Effector memory CD4-positive, alpha-beta T cell (primary cell): ENCODE measurements around the gene RMND5B.
"Not testable (repeated sequence)": the region's sequence is repeated elsewhere in the genome, so short reads cannot be mapped to it uniquely, and the experiment has no call there.

Experiments
- DNase-seq, 3 donors: peaks; one replicate each; pipeline ENCODE4 v3.0.0-alpha.2; 2020
- H3K27ac ChIP-seq: 2 replicates; pipeline ENCODE4 v1.7.0; 2013; ENCODE audit warnings: mild to moderate bottlenecking, low read length, moderate library complexity; ENCODE audit not compliant: insufficient read depth, poor library complexity, severe bottlenecking
- H3K27me3 ChIP-seq: replicated peaks from 2 replicates; pipeline ENCODE4 v1.7.0; 2013; ENCODE audit warnings: mild to moderate bottlenecking, low read length; ENCODE audit not compliant: insufficient read depth, control insufficient read depth, poor library complexity, severe bottlenecking
- H3K36me3 ChIP-seq: 2 replicates; pipeline ENCODE4 v1.7.0; 2013; ENCODE audit warnings: mild to moderate bottlenecking, low read length, moderate library complexity; ENCODE audit not compliant: control insufficient read depth, insufficient read depth
- H3K4me1 ChIP-seq: 2 replicates; pipeline ENCODE4 v1.7.0; 2013; ENCODE audit warnings: low read length, mild to moderate bottlenecking; ENCODE audit not compliant: control insufficient read depth, insufficient read depth, poor library complexity, severe bottlenecking
- H3K4me3 ChIP-seq: 2 replicates; pipeline ENCODE4 v1.7.0; 2013; ENCODE audit warnings: low read length, low read depth, mild to moderate bottlenecking; ENCODE audit not compliant: insufficient read depth, poor library complexity, severe bottlenecking
- H3K9me3 ChIP-seq: 2 replicates; pipeline ENCODE4 v1.7.0; 2013; ENCODE audit warnings: mild to moderate bottlenecking, low read length, moderate library complexity; ENCODE audit not compliant: control insufficient read depth

Gene RMND5B

DNA sequence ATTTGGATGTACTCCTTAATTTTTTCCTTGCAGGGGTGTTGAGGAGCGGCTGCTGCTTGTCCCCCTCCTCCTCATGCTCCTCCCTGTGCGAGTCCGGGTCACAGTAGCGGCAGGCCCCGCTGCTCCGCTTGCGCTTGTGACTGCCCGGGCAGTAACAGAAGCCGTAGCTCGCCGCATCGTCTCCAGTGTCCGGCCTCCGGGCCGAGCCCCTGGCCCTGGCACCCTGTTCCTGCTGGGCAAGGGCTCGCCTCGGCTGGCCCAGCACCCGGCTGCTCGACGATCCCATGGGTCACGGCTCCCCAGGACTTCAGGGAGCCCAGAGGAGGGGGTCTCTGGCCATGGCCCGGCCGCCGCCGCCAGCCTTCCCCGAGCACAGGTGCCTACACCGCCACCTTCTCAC is 56.2 kb downstream of the RMND5B start, which contains the start of gene GMCL2:
Gene GMCL2 (minus strand): TSS at position 358 of the 400 bp plus-strand sequence. CDS start 72 bp downstream, at position 286.
- no peak within 1 kb of the TSS for H3K4me3 ChIP-seq

DNA sequence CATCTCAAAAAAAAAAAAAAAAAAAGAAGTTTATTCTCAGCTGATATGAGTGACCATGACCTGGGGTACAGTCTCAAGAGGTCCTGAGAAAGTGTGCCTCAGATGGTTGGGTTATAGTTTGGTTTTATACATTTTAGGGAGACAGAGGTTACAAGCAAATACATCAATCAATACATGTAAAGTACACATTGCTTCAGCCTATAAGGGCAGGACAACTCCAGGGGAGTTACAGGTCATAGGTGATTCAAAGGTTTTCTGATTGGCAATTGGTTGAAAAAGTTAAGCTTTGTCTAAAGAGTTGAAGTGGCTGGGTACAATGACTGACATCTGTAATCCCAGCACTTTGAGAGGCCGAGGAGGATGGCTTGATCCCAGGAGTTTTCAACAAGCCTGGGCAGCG is 58.6 kb downstream of the RMND5B start:
- DNase-seq = no peak
- Histone ChIP-seq H3K27ac (no peak overlapping the region), H3K9me3 (no peaks in the 10 kb centered on the region), H3K36me3 (no peaks in the 10 kb centered on the region), H3K27me3 (no peaks in the 10 kb centered on the region), H3K4me1 (no peaks in the 10 kb centered on the region), H3K4me3 (no peak overlapping the region)

More for the DNA sequence above, 56.2 kb downstream of the RMND5B start, which contains the start of gene GMCL2:
- Histone ChIP-seq H3K36me3 (no peaks in the 10 kb centered on the region), H3K27me3 (no peaks in the 10 kb centered on the region), H3K27ac (no peak within 1 kb of the TSS), H3K4me1 (no peaks in the 10 kb centered on the region), H3K9me3 (no peaks in the 10 kb centered on the region)
- no peak for DNase-seq

DNA sequence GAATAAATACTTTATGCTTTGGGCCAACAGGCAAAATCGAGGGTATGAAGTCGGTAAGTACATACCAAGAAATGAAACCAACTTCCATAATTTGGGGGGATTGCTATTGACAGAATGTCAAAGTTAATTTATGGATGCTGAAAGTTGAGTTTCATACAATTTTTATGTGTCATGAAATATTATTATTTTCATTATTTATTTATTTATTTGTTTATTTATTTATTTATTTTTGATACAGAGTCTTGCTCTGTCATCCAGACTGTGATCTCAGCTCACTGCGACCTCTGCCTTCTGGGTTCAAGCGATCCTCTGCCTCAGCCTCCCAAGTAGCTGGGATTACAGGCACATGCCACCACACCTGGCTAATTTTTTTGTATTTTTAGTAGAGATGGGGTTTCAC is 60.8 kb downstream of the RMND5B start:
- Histone ChIP-seq H3K9me3 (no peaks in the 10 kb centered on the region), H3K27ac (no peak overlapping the region), H3K27me3 (no peaks in the 10 kb centered on the region), H3K36me3 (no peaks in the 10 kb centered on the region), H3K4me1 (no peaks in the 10 kb centered on the region), H3K4me3 (no peak overlapping the region)
- DNase-seq = no peak

DNA sequence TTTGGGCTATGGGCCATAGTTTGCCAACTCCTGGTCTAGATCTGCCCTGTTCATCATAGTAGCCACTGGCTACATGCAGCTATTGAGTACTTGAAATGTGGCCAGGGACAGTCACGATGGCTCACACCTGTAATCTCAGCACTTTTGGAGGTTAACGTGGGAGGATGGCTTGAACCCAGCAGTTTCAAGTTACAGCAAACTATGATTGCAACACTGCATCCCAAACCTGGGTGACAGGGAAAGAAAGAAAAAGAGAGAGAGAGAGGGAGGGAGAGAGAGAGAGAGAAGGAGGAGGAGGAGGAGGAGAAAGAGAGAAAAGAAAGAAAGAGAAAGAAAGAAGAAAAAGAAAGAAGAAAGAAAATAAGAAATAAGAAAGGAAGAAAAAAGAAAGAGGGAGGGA is 61.4 kb downstream of the RMND5B start:
- no peak for DNase-seq
- Histone ChIP-seq H3K4me3 (no peak overlapping the region), H3K27ac (no peak overlapping the region), H3K36me3 (no peaks in the 10 kb centered on the region), H3K4me1 (no peaks in the 10 kb centered on the region), H3K9me3 (no peaks in the 10 kb centered on the region), H3K27me3 (no peaks in the 10 kb centered on the region)

DNA sequence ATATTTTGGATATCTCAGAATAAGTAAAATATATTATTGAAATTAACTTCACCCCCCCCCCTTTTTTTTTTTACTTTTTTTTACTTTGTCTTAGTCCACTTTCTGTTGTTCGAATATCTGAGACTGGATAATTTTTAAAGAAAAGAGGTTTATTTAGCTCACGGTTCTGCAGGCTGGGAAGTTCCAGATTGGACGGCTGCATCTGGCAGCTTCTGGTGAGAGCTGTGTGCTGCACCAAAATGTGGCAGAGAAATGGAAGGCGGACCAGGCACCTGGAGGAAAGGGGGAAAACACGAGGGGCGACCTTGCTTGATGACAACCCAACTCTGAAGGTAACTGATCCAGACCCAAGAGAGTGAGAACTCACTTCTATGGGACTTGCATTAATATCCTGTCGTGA is 62.0 kb downstream of the RMND5B start:
- Histone ChIP-seq H3K27ac (no peak overlapping the region), H3K27me3 (no peaks in the 10 kb centered on the region), H3K4me3 (no peak overlapping the region), H3K4me1 (no peaks in the 10 kb centered on the region), H3K9me3 (no peaks in the 10 kb centered on the region), H3K36me3 (no peaks in the 10 kb centered on the region)
- DNase-seq = no peak

DNA sequence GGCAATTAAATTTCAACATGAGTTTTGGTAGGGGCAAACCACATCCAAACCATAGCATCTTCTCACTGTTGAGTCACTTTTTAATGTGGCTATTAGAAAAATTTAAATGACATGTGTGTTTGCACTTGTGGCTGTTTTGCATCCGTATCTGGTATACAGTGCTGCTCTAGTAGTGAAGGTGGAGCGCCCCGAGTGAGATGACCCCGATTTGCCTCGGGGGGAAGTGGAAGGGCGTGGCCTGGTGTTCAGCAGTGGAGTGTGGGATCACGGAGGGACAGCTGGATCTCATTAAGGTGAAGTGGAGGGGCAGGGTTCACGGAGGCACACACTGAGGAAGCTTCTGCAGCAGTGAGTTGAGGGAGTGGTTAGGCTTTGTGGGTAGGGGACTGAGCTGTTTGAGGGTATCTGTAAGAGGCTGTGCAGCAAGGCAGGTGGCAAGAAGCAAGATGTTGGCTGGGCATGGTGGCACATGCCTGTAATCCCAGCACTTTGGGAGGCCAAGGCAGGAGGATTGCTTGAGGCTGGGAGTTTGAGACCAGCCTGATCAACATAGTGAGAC is 62.5 kb downstream of the RMND5B start:
- no peaks in the 10 kb centered on the region for H3K9me3 ChIP-seq
- no peaks in the 10 kb centered on the region for H3K4me1 ChIP-seq
- no peaks in the 10 kb centered on the region for H3K27me3 ChIP-seq
- H3K4me3 ChIP-seq = no peak overlapping the region
- H3K36me3 ChIP-seq = no peaks in the 10 kb centered on the region
- no peak overlapping the region for H3K27ac ChIP-seq
- DNase-seq = no peak

DNA sequence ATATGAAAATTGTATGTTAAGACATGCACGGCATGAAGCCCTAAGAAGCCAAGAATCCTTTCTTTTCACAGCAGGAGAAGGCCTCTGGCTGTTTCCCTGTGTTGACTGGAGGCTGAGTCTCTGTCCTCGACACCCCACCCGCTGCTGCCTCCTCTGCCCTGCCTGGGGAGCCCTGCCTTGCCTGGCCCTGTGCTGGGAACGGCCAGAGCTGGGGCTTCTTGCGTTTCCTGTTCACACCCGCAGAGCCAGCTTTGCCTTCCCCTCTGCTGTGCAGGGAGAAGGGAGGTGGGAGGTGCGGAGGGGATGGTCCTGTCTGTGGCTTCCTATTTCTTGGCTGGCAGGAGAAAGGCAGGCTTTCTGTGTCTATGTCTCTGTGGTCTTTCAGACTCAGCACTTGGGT is 63.2 kb downstream of the RMND5B start:
- no peaks in the 10 kb centered on the region for H3K27me3 ChIP-seq
- no peak for DNase-seq
- H3K27ac ChIP-seq = no peak overlapping the region
- no peaks in the 10 kb centered on the region for H3K9me3 ChIP-seq
- H3K36me3 ChIP-seq = no peaks in the 10 kb centered on the region
- no peak overlapping the region for H3K4me3 ChIP-seq
- H3K4me1 ChIP-seq = no peaks in the 10 kb centered on the region

DNA sequence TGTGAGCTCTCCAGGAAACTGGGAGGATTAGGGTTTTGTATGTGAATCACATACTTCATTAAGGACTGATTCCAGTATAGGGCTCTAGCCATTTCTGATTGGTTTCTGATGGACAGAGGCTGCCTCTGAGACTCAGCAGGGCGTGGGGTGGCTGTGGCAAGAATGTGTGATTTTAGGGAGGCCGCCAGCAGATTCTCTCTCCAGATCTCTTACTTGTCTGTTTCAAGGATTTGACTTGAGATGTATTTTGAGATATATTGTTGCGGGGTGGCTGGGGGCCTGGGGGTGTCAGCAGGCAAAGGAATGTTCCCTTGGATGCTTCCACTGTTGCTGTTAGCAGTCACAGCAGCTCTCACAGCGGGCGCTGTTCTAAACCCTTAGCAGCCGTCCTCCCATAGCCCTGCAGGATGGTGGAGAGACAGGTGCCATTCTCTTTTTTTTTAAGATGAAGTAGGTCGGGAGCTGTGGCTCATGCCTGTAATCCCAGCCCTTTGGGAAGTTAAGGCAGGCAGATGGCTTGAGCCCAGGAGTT is 65.5 kb downstream of the RMND5B start:
- DNase-seq = no peak
- Histone ChIP-seq H3K4me3 (no peak overlapping the region), H3K9me3 (no peaks in the 10 kb centered on the region), H3K27ac (no peak overlapping the region), H3K27me3 (no peaks in the 10 kb centered on the region), H3K36me3 (no peaks in the 10 kb centered on the region), H3K4me1 (no peaks in the 10 kb centered on the region)

DNA sequence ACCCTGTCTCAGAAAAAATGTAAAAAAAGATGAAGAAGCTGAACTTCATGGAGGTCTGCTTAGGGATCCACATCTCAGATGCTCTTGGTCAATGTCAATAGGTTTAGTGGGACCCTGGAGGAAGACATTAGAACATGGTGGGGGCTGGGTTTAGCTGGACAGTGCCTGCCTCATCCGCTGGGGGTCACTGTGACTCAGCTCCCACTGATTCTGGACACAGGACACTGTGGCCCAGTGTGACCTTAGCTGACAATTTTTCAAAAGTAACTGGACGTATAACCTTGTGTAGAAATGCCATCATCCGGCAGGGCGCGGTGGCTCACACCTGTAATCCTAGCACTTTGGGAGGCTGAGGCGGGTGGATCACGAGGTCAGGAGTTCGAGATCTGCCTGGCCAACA is 66.2 kb downstream of the RMND5B start:
- Histone ChIP-seq H3K4me3 (no peak overlapping the region), H3K36me3 (no peaks in the 10 kb centered on the region), H3K4me1 (no peaks in the 10 kb centered on the region), H3K27ac (no peak overlapping the region), H3K9me3 (no peaks in the 10 kb centered on the region), H3K27me3 (no peaks in the 10 kb centered on the region)
- no peak for DNase-seq

DNA sequence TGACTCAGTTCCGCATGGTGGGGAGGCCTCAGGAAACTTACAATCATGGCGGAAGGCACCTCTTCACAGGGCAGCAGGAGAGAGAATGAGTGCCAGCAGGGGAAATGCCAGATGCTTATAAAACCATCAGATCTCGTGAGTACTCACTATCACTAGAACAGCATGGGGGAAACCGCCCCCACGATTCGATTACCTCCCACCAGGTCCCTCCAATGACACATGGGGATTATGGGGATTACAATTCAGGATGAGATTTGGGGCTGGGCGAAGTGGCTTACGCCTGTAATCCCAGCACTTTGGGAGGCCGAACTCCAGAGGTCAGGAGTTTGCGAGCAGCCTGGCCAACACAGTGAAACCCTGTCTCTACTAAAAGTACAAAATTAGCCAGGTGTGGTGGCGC is 67.3 kb downstream of the RMND5B start:
- H3K27ac ChIP-seq, H3K4me3 ChIP-seq, H3K27me3 ChIP-seq, H3K9me3 ChIP-seq, H3K36me3 ChIP-seq, DNase-seq, H3K4me1 ChIP-seq: not testable (repeated sequence)
